ENCODE results near the gene CROCC2.

Gene CROCC2

DNA sequence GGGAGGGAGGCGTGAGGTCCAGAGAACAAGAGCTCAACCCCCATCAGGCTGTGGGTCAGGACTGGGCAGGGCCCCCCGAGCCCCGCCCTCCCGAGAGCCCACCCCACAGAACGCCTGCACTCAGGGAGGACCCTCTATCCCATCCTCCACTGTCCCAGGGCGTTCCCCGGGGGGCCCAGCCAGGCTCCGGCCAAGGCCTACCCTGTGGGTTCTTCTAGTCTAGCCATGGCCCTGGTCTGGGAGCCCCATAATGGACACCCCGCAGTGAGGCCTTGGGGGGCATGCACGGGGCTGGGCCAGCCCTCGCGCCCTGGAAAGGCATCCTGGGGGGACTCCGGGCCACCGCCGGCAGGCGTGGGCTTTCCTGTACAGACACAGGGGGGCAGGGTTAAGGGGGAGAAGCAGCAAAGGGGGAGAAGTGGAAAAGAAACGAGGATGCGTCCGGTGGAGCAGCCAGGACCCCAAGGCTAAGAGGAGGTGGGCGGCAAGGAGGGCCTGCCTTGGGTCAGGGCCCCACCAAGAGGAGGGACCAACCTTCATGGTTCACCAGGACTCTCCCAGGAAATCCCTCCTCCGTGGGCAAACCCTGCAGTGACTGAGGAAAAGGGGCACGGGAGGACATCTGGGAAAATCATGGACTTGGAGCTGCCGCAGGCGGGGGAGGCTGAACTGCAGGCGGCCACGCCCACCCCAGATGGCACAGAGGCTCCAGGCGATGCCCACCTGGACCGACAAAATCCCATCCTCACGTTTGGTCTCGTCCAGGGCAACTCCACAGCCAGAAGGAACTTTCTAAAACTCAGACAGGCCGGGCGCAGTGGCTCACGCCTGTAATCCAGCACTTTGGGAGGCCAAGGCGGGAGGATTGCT is 2.7 kb upstream of the CROCC2 start:
- no peak for DNase-seq (ENCODE audit: low read depth)
- no peak overlapping the region for H3K4me3 ChIP-seq (ENCODE audit: low read depth, low read length)
- no peak for TF ChIP-seq CTCF (IDR thresholded peaks at IDR 0.05; ENCODE audit: insufficient read depth, low read depth, low read length, missing control alignments)

DNA sequence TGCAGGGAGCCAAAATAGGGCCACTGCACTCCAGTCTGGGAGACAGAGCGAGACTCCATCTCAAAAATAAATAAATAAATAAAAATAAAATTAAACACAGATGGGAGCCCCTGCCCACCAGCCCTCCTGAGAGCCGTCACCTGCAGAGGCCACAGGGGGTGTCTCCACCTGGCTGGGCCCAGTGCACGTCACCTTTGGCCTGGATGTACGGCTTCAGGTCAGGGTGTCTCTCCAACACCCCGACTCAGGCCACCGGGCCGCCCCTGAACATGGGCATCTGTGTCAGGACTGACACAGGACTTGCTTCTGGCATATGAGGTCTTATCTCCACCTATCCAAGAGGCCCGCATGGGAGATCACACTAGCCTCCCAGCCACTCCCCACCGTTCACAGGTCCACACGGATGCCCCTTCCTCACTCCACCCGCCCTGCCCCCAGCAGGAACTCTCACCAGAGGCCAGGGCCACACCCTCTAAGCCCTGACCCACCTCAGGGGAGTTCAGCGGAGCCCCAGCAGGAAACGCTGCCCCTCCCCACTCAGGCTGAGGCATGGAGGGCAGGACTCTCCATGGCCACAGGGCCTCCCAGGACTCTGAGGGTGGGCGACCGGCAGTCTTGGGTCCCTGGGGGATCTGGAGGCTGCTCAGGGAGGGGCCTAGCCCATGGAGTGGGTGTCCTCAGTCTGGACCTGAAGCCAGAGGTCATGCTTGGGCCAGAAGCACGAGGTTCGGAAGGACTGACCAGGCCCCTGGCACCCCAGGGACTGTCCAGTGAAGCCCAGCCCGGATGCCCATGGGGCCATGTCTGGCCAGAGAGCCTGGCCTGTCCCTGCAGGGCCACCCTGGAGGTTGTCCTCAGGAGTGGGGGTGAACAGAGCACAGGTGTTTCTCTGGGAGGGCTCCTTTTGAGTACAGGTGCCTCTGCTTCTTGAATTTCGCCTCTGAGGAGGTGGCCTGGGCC is 1.6 kb upstream of the CROCC2 start:
- H3K4me3 ChIP-seq (ENCODE audit: low read depth, low read length): no peak overlapping the region
- DNase-seq (ENCODE audit: low read depth): no peak
- no peak for TF ChIP-seq CTCF (IDR thresholded peaks at IDR 0.05; ENCODE audit: insufficient read depth, low read depth, low read length, missing control alignments)

GRCh38 chr2:240905176-240905781 is 857 bp upstream of the CROCC2 start:
- no peak overlapping the region for H3K4me3 ChIP-seq (ENCODE audit: low read depth, low read length)
- no peak for TF ChIP-seq CTCF (IDR thresholded peaks at IDR 0.05; ENCODE audit: insufficient read depth, low read depth, low read length, missing control alignments)
- no peak for DNase-seq (ENCODE audit: low read depth)

- H3K4me3 ChIP-seq (ENCODE audit: low read depth, low read length): no peak overlapping the region
- DNase-seq (ENCODE audit: low read depth): no peak
- TF ChIP-seq CTCF (IDR thresholded peaks at IDR 0.05; ENCODE audit: insufficient read depth, low read depth, low read length, missing control alignments): no peak
Observed at GRCh38 chr2:240906911-240907590, 915 bp downstream of the CROCC2 start.

- no peak for DNase-seq (ENCODE audit: low read depth)
- no peak for TF ChIP-seq CTCF (IDR thresholded peaks at IDR 0.05; ENCODE audit: insufficient read depth, low read depth, low read length, missing control alignments)
- no peak overlapping the region for H3K4me3 ChIP-seq (ENCODE audit: low read depth, low read length)
Observed at GRCh38 chr2:240909216-240909974, 3.3 kb downstream of the CROCC2 start.

All from GM12865 (cell line).